ENCODE results near the gene NHSL2.

- TF ChIP-seq CTCF (IDR thresholded peaks at IDR 0.05) (no peak), POLR2AphosphoS5 (IDR thresholded peaks at IDR 0.05) (no peak), POLR2A (IDR thresholded peaks at IDR 0.05) (no peak), EP300 (IDR thresholded peaks at IDR 0.05) (no peak)
Measured at GRCh38 chrX:72045552-72046277, 135.1 kb downstream of the NHSL2 start.
